Measurements from ENCODE around the gene TESK1.

DNA sequence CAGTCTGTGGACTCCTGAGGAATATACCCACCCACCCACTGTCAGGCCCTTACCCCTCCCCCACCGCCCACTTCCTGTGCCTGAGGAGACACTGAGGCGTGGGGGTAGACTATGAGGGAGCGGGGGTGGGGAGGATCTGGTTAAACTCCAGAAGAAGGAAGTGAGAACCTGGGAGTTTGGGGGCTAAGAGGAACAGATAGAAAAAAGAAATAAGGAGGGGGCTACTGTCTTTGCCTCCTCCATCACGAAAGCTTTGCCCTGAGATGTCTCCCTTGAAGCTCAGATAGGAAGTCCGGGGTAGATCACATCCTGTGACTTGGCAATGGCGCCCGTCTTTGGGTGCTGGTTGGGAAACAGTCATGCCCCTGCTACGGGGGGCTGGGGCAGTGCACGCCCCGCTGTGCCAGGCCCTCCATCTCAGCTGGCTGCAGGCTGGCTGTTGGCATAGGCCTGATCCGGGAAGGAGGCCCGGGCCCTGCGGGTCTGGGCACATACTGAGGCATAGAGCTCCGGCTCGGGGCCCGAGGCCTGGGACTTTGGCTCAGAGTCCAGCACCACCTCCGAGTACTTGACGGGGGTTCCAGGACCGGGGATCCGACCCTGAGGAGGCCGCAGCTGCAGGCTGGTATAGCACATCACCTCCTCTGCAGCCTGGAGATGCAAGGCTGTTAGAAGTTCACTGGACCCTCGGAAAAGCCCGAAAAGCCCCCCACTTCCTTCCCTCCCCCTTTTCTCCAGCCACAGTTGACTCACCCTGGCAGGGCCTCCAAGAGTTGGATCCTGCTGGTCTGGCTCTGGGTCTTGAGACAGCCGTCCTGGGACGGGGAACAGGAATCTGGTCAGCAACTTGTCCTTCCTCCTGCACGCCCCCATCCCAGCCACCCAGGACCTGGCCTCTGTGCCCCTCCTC is 44.6 kb downstream of the TESK1 start:
- no peak for TF ChIP-seq CTCF (IDR thresholded peaks at IDR 0.05)
- no peak for TF ChIP-seq POLR2A (IDR thresholded peaks at IDR 0.05)

Measured in thyroid gland (tissue), 4 donors.